T-helper 2 cell (primary cell): ENCODE data around the gene SNX27.
"Not testable (repeated sequence)": the region's sequence is repeated elsewhere in the genome, so short reads cannot be mapped to it uniquely, and the experiment has no call there.

Experiments
- DNase-seq, 5 experiments: peaks; one replicate each; pipeline versions ENCODE4 v3.0.0 to v3.0.0-alpha.2; 2012 to 2022

Gene SNX27

DNA sequence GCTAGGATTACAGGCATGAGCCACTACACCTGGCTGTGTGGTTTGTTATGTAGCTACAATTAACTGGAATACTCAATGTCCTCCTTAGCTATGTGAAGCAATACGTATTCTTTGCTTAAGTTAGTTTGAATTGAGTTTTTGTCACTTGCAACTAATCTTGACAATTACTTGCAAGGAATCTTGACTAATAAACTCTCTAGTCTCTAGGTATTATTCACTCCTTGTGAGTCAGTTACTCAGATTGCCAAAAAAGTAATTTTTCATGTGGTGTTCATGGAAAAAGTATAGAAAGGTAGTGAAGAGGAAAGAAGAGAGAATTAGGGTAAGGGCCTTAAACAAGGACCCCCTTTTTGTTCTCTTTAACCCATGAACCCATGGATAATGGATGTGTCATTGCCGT lies 7.6 kb upstream of the SNX27 start:
- DNase-seq, result no peak

DNA sequence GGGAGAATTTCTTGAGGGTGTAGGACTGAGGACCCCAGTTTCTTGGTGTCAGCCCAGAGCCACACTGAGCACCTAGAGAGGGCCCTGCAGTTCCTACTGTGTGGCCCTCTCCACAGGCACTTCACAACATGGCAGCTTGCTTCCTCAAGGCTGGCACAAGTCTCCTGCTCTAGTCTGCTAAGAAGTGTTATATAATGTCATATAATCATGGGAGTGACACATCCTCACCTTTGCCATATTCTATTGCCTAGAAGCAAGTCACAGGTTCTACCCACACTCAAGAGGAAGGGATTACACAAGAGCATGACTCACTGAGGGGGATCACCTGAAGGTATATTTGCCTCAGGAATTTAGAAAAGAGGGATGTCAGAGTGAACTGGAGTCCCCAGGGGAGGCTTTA lies 5.5 kb upstream of the SNX27 start:
- DNase-seq, result no peak

DNA sequence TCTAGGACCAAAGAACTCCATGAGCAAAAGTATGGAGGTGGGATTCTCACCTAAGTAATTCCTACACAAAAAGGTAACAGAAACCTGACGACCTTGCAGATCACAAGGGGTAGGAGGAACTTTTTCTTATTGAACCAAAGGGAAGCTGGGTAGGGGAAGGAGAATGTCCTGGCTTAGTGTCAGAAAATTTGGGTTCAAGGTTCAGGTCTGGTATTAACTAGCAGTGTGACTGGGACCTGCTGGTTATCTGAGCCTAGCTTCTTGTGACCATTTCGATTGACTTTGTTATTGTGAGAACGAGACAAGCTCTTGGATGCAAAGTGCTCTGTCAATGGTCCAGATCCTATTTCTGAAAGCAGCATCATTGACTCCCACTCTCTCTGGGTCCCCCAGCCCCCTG lies 5.0 kb upstream of the SNX27 start:
- no peak for DNase-seq

DNA sequence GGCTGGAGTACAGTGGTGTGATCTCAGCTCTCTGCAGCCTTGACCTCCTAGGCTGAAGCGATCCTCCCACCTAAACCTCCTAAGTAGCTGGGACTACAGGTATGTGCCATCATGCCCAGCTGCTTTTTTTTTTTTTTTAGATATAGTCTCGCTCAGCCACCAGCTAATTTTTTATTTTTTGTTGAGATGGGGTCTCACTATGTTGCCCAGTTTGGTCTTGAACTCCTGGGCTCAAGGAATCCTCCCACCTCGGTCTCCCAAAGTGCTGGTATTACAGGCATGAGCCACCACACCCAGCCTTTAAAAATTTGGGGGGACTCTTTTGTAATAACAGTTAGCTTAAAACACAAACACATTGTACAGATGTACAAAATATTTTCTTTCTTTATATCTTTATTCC lies 1.7 kb upstream of the SNX27 start:
- no peak for DNase-seq

DNA sequence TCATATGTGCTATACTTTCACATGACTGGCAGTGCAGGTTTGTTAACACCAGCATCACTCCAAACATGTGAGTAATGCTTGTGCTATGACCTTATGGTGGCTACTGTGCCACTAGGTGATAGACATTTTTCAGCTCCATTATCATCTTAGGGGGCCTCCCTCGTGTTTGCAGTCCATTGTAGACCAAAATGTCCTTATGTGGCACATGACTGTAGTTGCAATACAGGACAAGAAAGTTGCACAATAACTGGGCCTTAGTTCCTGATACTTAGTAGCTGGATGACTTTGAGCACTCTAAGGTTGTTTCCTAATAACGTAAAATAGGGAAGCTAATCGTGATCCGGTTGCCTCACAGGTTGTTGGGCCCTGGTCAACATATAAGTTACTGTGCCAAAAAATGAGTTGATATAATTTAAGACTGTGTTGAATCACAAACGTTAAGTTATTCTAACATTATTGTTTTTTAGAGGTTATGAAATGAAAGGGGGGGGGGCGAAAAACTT lies 511 bp upstream of the SNX27 start:
- no peak for DNase-seq

DNA sequence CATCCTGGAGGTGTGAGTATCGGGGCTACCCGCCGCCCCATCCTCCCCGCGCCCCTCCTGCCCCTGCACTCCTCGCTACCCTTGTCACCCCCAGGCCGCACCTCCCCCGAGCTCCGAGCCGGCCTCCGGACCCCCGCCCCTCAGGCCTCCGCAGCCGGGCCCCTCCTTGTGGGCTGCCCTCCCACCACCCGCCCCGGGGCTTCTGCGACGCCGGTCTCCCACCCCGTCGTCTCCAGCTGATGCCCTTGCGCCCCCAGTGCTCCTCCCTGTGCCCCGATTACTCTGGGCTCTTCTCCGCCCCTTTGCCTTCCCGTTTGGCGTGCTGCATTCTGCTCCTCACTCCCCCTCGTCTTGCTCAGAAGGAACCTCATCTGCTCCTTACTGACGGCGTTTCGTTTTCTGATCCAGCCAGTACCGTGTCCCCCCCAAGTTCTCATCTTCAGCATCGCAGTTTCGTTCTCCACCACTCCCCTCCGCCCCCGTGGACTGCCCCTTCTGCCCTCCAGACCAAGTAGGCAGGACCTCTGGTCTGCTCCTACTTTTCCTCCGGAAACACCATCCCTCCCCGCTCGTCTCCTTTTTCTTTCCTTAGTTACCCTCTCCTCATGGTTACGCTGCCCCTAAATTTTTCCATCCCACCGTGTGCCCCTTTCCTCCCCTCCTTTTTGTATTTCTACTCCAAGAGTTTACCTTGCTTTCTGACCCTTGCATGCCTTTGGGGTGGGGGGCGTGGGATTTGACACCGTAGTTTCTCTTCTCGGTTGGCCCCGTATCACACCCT lies 841 bp downstream of the SNX27 start:
- peak in 2 of 5 experiments; percentile 4 to 36 for DNase-seq

DNA sequence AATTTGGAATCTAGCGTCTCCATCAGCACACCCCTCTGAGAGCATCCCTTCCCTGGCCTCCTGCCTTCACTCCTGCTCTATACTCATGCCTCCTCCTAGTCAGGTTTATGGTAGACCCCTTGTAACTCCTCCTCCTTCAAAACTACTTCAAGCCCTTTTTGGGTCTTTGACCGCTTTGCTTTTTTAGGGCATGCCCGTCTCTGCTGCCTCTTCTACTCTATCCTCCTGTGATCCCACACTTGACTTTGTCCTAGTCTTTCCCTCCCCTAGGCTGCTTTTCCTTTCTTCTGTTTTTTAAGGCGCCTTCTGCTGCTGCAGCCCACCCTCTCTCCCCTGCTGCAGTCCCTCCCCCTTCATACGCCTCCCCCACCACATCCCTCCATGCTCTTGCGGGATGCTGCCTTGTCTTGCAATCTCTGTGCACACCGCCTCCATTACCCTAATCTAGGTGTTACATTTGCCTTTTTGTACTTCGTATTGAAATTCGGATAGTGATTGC lies 1.5 kb downstream of the SNX27 start:
- no peak for DNase-seq

DNA sequence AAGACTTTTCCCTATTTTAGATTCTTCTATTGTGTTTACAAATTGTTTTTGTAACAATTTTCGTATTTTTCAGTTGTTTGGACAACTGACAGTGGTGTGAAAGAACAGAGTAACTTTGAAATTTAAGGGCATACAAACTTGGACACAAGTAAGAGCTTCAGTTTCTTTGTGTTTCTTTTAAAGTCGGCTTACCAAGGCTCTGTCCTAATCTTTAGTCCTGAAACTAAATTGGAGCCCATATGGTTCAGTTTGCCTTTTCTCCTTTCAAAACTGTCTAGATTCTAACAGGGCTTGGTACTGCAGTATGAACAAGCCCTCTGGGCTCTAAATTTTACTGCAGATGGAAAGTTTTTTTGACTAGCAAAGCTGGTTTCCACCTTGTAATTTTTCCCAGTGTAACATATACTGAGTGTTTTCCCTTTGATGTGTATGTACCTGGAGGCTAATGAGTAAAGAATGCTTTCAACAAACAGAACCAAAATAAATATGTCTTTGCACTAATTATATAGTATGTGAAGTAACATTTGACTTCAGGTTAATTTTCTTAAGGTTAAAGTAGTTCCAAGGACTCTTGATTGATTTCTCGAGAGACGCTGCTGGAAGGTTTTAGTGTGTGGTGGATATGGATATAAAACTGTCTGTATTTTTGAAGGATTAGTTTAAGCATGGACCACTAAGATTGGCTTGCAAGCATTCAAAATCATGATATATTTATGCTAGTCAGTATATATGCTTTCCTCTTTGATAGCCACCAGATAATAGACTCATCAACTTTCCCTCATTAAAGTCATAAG lies 4.1 kb downstream of the SNX27 start:
- DNase-seq, result no peak

DNA sequence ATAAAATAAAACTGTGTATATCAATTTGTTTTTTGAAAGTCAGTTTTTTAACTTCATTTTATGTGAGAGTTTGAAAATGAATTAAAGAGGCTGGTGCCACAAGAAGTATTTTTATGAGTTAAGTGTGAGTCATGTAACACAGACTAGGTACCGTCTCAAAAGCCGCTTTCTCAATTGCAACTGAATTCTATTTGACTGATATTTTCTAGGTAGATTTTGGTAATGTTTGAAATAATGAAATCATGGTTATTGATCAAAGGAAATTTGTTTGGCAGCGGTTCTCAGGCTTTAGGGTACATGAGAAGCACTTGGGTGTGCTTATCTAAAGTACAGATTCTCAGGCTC lies 4.6 kb downstream of the SNX27 start:
- DNase-seq, result no peak

DNA sequence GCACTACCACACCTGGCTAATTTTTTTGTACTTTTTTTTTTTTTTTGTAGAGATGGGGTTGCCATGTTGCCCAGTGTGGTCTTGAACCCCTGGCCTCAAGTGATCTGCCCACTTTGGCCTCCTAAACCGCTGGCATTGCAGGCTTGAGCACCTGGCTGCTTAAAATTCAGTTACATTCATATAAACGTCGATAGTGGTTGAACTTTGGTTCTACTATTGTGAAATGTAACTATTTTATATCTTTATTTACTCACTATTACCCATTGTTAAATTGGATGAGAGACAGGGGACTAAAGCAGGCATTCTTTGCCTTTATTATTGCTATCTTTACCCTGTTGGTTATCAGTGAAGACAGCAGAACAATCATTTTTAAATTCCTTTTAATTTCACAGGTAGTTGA lies 6.2 kb downstream of the SNX27 start:
- DNase-seq, result no peak

DNA sequence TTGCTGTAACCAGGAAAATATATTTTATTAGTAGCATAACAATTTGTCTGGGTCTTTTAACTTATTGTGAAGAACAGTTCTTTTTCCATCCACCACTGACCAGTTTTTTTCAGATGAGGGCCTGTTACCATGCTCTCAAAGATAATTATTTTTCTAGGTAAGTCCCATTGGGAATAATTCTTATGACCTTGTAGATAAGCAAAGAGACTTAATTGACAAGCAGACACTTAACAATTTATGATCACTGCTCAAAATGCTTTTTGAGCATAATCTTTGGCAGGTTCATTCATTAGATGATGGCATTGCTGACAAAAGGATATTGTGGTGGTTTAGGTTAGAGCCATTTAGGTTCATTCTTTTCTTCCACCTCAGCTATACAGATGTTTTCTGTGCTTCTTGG lies 6.6 kb downstream of the SNX27 start:
- no peak for DNase-seq

DNA sequence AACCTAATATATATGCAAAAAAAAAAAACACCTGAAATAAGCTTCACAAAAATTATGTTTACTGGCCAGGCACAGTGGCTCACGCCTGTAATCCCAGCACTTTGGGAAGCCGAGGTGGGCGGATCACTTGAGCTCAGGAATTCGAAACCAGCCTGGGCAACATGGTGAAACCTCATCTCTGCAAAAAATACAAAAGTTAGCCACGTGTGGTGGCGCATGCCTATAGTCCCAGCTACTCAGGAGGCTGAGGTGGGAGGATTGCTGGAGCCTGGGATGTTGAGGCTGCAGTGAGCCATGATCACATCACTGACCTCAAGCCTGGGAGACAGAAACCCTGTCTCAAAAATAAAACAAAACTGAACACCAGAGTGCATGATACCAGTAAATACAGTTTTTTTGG lies 7.1 kb downstream of the SNX27 start:
- DNase-seq, result not testable (repeated sequence)

DNA sequence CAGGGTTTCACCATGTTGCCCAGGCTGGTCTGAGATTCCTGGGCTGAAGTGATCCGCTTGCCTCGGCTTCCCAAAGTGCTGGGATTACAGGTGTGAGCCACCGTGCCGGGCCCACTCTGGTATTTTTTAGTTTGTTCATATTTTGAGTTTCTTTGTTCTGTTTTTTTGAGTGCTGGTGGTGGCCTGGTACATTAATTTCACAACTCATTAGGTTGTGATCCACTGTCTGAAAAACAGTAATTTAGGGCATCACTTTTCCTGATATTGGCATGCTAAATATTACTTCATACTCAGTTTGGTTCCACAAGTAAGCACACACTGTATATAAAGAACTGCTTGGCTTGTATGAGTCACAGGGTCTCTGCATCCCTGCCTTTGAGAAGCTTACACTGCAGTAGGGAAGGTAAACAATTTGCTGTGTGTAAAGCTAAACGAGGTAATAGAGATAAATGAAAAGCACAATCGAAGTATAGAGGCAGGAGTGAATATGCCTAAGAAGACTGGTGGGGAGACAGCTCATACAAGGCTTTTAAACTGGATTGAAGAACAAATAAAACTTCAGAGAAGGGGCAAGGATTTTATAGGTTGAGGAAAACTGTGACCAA lies 7.7 kb downstream of the SNX27 start:
- no peak for DNase-seq

DNA sequence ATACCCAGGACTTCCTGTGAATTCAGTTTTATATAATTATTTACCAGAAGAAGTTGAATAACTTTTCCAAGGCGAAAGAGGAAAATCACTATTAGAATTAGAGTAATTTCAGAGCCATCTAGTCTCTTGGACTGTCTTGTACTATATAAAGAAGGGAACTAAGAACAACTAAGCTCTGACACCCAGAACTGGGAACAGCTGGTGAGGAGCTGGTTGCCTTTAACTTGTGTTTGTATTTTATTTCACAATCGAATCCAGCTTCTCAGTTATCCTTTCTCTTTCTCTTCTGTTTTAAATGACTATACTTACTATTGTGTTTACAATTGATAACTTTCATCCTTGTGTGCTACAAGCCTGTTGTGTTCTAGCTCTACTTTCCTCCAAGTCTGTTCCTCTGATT lies 8.4 kb downstream of the SNX27 start:
- DNase-seq, result no peak

DNA sequence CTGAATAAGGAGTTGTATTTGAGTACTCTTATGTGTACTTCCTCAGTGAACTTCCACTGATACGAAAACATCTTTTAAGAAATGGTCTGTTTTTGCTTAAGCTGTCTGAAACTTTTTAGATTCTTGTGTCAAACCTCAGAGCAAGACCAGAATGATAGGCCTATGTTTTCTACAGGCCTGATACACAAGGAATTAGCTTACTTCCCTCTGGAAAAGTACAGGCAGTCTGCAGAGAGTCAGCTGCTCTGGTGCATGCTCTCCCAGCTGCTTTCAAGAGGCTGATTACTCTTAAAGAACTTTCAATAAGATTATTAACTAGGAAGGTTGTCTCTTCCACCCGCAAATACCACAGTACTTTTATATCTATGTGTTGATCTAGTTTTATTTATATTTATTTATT lies 9.5 kb downstream of the SNX27 start:
- no peak for DNase-seq

DNA sequence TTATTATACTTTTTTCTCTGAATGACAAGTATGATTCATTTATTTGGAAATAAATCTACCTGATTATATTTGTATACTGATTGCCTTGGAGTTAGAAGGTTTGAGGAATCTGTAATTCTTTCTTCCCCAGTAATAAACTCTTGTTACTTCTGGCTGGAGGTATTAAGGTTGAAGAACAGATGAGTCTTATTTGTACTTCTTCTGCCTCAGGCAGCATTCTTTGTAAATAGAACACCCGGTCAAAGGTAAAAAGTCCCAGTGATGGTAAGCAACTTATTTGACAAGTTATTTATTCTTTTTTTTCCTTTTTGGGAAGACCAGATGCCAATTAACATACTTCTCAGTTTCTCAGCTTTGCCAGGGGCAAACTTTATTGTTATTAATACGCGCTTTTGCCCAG lies 12.9 kb downstream of the SNX27 start:
- no peak for DNase-seq

DNA sequence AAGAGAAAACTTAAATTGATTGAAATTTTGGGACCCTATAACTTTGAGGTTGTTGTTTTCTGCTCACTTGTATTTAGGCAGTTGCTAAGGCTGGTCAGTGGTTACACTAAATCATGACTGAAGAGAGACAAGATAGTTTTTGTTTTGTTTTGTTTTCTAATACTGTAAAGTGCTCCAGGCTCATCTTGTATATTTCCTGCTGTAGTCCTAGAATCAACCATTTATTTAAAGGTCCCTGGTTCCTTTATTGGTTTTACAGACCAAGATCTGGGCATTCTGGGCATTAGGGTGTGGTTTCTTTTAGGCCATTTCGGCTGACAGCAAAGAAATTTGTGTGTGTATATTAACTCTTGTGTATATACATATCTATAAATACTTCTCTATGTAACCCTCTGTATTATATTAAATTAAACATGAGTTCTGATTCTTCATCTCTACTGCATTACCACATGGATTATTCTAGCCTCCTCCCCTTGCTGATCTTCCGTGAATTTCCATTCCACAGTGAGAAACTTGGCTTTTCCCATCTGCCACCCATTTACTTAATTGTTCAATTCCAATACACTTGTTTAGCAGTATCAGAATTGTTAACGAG lies 15.0 kb downstream of the SNX27 start:
- no peak for DNase-seq

DNA sequence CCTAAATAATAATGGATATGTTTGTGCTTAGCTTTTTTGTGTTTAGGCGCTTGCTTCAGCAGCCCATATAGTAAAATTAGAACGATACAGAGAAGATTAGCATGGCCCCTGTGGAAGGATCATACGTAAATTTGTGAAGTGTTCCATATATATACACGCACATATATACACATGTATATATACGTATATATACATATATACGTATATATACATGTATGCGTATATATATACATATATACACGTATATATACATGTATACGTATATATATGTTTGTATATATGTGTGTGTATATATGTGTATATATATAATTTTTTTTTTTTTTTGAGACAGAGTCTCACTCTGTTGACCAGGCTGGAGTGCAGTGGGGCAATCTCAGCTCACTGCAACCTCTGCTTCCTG lies 17.4 kb downstream of the SNX27 start:
- no peak for DNase-seq

DNA sequence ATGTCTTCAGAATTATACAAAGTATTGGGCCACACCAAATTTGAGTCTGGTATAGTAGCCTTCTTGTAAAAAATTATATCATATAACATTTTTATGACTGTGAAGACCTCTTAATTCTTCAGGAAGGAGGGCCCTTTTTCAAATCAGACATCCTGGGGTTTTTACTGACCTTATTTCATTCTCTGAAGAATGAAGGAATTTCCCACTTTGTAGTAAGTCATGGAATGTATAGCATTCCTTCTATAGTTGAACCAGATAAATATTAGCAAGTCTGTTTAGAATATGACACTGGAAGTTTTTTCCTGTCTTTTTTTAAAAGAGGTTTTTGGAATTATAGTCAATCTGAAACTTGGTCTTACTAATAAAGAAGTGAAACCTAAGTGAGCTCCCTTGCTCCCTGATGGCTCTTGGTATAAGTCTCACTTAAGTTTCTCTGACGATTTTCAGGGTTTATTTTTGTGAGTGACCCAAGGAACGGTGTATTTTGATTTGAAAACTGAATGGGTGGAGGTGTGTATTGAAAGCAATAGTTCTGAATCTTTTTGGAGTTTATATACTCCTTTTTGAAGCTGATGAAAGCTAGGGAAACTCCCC lies 23.7 kb downstream of the SNX27 start:
- DNase-seq, result no peak

DNA sequence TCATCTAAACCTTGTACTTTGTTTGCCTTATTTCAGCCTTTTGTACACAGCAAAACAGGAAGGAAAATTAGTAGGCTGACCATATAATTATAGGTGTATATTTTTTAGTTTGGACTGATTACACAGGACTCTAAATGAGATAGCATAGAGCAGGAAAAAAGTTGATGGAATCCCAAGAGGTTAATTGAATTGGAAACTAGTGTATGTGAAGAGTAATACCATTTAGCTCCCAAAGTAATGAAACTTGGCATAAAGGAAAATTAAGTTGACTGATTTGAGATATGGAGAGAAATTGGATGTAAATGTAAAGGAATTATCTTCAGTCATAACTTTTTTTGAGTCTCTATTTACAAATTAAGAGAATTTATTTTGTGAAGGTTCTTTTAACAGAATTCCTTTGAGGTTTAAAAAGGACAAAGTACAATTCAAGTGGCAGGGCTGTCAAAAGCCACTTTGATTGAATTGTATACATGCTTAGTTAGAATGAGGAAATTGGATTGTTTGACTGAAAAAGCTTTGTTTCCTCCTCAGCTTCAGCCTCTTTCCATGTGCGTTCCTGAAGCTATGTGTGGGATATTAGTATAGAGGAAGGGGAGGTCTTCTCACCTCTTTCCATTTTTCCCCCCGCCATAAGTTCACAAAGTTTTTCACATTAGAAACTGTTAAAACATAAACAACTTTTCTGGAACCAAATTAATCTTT lies 26.4 kb downstream of the SNX27 start:
- DNase-seq, result no peak

DNA sequence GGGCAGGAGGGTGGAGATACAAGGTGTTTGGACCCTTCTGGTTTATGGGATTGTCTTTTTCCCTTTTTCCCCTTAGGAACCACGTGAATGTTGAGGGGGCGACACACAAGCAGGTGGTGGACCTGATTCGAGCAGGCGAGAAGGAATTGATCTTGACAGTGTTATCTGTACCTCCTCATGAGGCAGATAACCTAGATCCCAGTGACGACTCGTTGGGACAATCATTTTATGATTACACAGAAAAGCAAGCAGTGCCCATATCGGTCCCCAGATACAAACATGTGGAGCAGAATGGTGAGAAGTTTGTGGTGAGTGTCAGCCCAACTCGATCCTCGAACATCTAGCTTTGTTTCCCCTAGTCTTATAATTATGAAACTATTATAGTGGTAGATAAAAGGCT lies 27.0 kb downstream of the SNX27 start:
- no peak for DNase-seq

DNA sequence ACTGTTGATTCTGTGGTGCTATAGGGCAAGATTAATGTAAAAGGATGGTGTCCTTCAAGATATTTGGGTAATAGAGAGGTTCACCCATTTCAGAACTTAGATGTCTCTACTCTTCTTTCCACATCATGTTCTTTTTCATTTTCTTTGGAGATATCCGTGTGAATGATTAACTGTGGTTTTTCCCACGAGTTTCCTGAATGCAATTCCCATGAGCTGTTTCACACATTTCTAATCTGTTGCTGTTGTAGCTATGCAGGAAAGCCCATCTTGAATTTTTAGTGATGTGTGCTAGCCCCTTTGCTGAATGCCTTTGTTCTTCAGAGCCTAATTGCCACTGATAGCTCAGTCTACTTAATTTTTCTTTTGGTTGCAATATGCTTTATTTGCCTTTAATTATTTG lies 27.6 kb downstream of the SNX27 start:
- DNase-seq, result no peak
